ENCODE results near the gene ALK.

Gene ALK

GRCh38 chr2:29186817-29187216, 734.6 kb downstream of the ALK start:
- no peak for DNase-seq (ENCODE audit: extremely low read depth in 1 of 2, low read depth in 1 of 2)

- DNase-seq (ENCODE audit: extremely low read depth in 1 of 2, low read depth in 1 of 2) = no peak
These were observed 736.9 kb downstream of the ALK start for GRCh38 chr2:29184531-29184930.

GRCh38 chr2:29182920-29183319, 738.5 kb downstream of the ALK start:
- DNase-seq (ENCODE audit: extremely low read depth in 1 of 2, low read depth in 1 of 2) = no peak

- no peak for DNase-seq (ENCODE audit: extremely low read depth in 1 of 2, low read depth in 1 of 2)
These were observed 739.1 kb downstream of the ALK start for GRCh38 chr2:29182334-29182733.

- DNase-seq (ENCODE audit: extremely low read depth in 1 of 2, low read depth in 1 of 2) = no peak
These were observed 746.0 kb downstream of the ALK start for GRCh38 chr2:29175338-29175737.

GRCh38 chr2:29174937-29175336, 746.4 kb downstream of the ALK start:
- DNase-seq (ENCODE audit: extremely low read depth in 1 of 2, low read depth in 1 of 2) = no peak

GRCh38 chr2:29166242-29167039, 754.9 kb downstream of the ALK start:
- DNase-seq (ENCODE audit: extremely low read depth in 1 of 2, low read depth in 1 of 2) = no peak

GRCh38 chr2:29165362-29166241, 755.8 kb downstream of the ALK start:
- DNase-seq (ENCODE audit: extremely low read depth in 1 of 2, low read depth in 1 of 2) = no peak

- no peak for DNase-seq (ENCODE audit: extremely low read depth in 1 of 2, low read depth in 1 of 2)
These were observed 757.1 kb downstream of the ALK start for GRCh38 chr2:29164091-29164846.

- no peak for DNase-seq (ENCODE audit: extremely low read depth in 1 of 2, low read depth in 1 of 2)
These were observed 759.0 kb downstream of the ALK start for GRCh38 chr2:29162204-29162928.

GRCh38 chr2:29160184-29160583, 761.2 kb downstream of the ALK start:
- DNase-seq (ENCODE audit: extremely low read depth in 1 of 2, low read depth in 1 of 2) = no peak

- no peak for DNase-seq (ENCODE audit: extremely low read depth in 1 of 2, low read depth in 1 of 2)
These were observed 762.3 kb downstream of the ALK start for GRCh38 chr2:29159125-29159524.

- no peak for DNase-seq (ENCODE audit: extremely low read depth in 1 of 2, low read depth in 1 of 2)
These were observed 764.3 kb downstream of the ALK start for GRCh38 chr2:29157131-29157530.

- no peak for DNase-seq (ENCODE audit: extremely low read depth in 1 of 2, low read depth in 1 of 2)
These were observed 765.8 kb downstream of the ALK start for GRCh38 chr2:29155578-29155977.

GRCh38 chr2:29154610-29155009, 766.8 kb downstream of the ALK start:
- no peak for DNase-seq (ENCODE audit: extremely low read depth in 1 of 2, low read depth in 1 of 2)

- no peak for DNase-seq (ENCODE audit: extremely low read depth in 1 of 2, low read depth in 1 of 2)
These were observed 773.4 kb downstream of the ALK start for GRCh38 chr2:29147963-29148362.

- no peak for DNase-seq (ENCODE audit: extremely low read depth in 1 of 2, low read depth in 1 of 2)
These were observed 775.2 kb downstream of the ALK start for GRCh38 chr2:29146197-29146596.

- DNase-seq (ENCODE audit: extremely low read depth in 1 of 2, low read depth in 1 of 2) = no peak
These were observed 777.7 kb downstream of the ALK start for GRCh38 chr2:29143657-29144056.

Measured in stimulated activated CD8-positive, alpha-beta memory T cell treated with anti-CD3 and anti-CD28 coated beads, Interleukin-7, amount 100 ng/mL, for 48 hours (primary cell).